ENCODE data around the gene GUCY1A2.

DNA sequence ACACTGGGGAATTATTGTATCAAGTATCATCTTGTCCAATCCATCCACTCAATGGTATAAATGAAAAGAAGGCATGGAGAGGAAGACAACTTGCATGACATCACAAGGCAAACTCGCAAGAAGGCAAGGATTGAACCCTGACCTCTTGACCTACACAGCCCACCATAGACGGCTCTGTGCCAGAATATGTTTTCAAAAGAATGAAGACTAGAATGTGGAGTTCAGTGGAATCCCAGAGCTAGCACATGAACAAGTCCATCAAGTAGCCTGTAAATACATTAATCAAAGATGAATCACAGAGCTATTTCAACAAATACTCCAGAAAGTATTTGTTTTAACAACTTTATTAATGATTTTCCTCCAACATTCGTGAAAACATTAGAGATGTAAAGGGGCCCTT, 189.7 kb downstream of the GUCY1A2 start:
- TF ChIP-seq, protein P1, sequence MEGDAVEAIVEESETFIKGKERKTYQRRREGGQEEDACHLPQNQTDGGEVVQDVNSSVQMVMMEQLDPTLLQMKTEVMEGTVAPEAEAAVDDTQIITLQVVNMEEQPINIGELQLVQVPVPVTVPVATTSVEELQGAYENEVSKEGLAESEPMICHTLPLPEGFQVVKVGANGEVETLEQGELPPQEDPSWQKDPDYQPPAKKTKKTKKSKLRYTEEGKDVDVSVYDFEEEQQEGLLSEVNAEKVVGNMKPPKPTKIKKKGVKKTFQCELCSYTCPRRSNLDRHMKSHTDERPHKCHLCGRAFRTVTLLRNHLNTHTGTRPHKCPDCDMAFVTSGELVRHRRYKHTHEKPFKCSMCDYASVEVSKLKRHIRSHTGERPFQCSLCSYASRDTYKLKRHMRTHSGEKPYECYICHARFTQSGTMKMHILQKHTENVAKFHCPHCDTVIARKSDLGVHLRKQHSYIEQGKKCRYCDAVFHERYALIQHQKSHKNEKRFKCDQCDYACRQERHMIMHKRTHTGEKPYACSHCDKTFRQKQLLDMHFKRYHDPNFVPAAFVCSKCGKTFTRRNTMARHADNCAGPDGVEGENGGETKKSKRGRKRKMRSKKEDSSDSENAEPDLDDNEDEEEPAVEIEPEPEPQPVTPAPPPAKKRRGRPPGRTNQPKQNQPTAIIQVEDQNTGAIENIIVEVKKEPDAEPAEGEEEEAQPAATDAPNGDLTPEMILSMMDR (IDR thresholded peaks at IDR 0.05): no peak
- no peak for TF ChIP-seq POLR2A (IDR thresholded peaks at IDR 0.05)

Data from body of pancreas (tissue), 4 donors.